HG02763 (cell line): ENCODE data around the gene DUS4L.

Experiments used
- ATAC-seq: cut with Tn5 transposase; IDR thresholded peaks from one replicate; pipeline ENCODE4 v1.9.1; 2021; ENCODE audit warnings: mild to moderate bottlenecking, moderate library complexity; ENCODE audit not compliant: unreplicated experiment

DUS4L gene

DNA sequence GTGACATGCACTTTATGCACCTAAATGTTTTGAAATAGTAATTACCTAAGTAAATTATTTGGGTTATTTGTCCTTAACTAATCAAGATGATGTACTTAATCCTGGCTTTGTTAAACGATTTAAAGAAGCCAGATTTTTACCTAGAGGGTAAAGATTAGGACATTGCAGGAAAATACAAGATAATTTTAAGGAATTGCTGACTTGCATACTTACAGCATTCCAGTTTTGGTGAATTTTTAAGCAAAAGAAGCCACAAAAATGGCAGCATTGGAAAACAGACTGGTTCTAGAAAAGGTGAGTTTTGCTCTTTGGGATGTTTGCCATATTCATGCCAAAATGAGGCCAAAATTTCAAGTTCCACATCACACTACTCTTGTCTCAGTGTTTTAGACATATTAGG is 49.7 kb downstream of the DUS4L start:
- ATAC-seq, result no peak

DNA sequence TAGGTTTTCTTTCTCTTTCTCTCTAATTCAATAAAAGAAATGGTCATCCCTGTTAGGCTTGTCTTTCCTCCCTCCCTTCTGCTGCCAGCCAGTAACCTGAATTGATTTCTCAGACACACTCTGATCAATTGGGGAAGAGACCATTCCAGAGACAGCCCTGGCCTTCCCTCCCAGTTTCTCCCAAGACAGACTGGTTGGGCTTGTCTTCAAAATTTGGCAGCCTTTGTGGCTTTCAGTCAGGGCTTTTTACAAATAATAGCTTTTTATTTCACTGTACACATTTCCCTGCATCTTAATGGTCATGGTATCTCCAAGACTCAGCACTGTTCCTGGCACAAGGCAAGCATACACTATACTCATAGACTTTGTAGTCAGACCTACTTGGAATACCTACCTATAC is 50.2 kb downstream of the DUS4L start:
- ATAC-seq, result no peak

DNA sequence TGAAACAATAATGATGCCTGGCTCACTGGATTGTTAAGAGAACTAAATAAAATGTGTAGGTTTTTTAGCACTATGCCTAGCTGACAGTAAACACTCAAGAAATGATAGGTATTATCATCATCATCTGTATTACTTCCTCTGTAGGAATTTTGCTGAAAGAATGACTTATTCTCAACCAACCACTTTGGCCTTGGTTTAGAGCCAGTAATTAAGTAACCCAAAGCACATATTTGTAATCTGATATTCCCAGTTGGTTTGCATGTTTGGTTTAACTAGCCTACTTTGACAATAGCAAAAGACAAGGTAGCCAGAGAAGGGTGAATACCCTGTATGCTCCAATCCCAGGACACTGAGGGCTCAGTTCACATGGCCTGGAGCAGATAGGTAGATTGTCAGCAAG is 50.7 kb downstream of the DUS4L start:
- no peak for ATAC-seq

DNA sequence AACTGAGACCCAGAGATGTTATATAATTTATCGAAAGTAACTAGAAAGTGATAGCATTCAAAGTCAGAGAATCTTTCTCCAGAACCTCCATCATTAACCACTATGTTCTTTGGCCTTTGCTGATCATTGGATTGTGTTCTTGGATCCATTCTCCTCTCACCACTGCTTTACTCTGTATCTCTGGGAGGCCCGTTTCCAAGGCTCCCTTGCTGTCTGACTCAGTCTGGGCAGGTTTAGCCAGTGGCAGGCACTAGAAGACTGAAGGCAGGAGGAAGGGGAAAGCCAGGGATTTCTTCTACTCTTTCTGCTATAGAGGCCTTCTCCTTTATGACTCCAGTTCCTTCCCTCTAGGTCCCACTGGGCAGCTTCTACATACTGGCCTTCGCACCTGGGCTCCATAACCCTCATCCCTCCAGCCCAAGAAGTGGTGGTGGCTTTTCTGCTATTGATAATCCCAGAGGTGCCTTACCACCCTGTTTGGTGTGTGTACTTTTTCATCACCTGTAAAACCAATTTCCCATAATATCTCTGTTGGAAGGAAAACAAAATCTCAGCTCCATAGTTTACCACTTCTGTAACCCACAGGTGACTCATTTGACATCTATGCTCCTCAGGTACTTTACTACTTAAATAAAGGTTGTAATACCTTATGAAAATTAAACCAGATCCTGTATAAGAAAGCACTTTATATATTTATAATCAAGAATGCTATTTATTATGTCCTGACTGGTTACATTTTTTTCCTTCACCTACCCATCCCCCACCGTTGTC is 52.3 kb downstream of the DUS4L start:
- no peak for ATAC-seq

DNA sequence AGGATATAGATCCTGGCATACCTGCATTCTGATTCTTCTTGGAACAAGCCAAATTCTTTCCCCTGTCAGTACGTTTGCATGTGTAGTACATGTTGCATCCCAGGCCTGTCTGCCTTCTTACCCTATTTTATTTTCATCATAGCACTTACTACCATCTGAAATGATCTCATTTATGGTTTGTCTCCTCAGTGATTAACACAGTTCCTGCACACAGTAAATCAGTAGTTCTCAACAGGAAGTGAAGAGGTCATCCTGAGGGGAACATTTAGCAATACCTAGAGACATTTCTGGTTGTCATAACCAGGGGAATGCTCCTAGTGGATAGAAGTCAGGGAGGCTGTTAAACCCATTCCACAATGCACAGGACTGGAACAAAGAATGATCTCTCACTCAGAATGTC is 58.7 kb downstream of the DUS4L start:
- ATAC-seq, result no peak

DNA sequence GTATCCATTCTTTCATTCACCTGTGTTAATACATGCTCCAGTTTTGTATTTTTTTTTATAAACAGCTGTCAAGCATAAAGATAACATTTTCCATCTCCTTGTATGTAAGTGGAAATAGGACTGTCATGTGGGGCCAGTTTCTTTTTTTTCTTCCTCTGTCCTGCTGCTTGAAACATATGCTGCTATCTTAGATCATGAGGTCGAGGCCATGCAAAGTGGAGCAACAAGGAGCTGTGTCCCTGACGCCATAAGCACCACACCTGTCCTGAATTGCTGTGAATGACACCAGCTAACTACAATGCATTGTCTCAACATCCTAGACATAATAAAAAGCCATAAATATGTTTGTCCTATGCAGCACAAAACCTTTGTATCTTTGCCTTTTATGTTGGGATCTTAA is 59.1 kb downstream of the DUS4L start:
- ATAC-seq, result no peak

DNA sequence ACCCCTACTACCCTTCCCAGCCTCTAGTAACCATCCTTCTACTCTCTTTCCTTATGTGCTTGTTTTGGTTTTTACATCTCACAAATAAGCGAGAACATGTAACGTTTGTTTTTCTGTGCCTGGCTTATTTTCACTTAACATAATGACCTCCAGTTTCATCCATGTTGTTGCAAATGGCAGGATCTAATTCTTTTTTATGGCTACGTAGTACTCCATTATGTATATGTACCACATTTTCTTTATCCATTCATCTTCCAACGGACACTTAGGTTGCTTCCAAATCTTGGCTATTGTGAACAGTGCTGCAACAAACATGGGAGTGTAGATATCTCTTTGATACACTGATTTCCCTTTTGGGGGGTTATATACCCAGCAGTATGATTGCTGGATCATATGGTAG is 63.2 kb downstream of the DUS4L start:
- ATAC-seq, result no peak
